Neural cell (in vitro differentiated cells): Measurements from ENCODE around the gene CENPV. TPM values are rescaled to one million over a fixed set of nuclear protein-coding genes. Genes with fewer than 3 reads are reported as not detected.
"Not testable (repeated sequence)": the region's sequence is repeated elsewhere in the genome, so short reads cannot be mapped to it uniquely, and the experiment has no call there.

Experiments used
- H2AFZ ChIP-seq: fragments of 200-600, 300-800 bp; sonication (generic), shearing (Covaris generic); 2 replicates; pipeline ENCODE4 v1.6.0; 2014; ENCODE audit warnings: low read depth, mild to moderate bottlenecking, antibody characterized with exemption, low read length, moderate library complexity
- H3F3A ChIP-seq: fragments of 200-600 bp; shearing (Covaris generic); 2 replicates; pipeline ENCODE4 v1.6.1; 2016; ENCODE audit warnings: mild to moderate bottlenecking, moderate library complexity, mixed read lengths, antibody characterized with exemption, low read length; ENCODE audit not compliant: insufficient read depth, poor library complexity, severe bottlenecking
- H3K27ac ChIP-seq: fragments of 200-600, 300-800 bp; sonication (generic), shearing (Covaris generic); 2 replicates; pipeline ENCODE4 v1.5.1; 2014; ENCODE audit warnings: mild to moderate bottlenecking, low read length, moderate library complexity
- H3K27me3 ChIP-seq: fragments of 300-800, 200-600 bp; sonication (generic), shearing (Covaris generic); 2 replicates; pipeline ENCODE4 v1.6.0; 2014; ENCODE audit warnings: mild to moderate bottlenecking, low read depth, low read length, moderate library complexity; ENCODE audit not compliant: insufficient read depth
- H3K36me3 ChIP-seq: fragments of 300-800, 200-600 bp; sonication (generic), shearing (Covaris generic); 2 replicates; pipeline ENCODE4 v1.5.1; 2014; ENCODE audit warnings: mild to moderate bottlenecking, antibody characterized with exemption, low read length, moderate library complexity; ENCODE audit not compliant: insufficient read depth
- H3K4me2 ChIP-seq: fragments of 300-800, 200-600 bp; sonication (generic), shearing (Covaris generic); 2 replicates; pipeline ENCODE4 v1.6.0; 2014; ENCODE audit warnings: mild to moderate bottlenecking, low read length
- H3K4me3 ChIP-seq: fragments of 300-800, 200-600 bp; sonication (generic), shearing (Covaris generic); 2 replicates; pipeline ENCODE4 v1.5.1; 2014; ENCODE audit warnings: mild to moderate bottlenecking, low read length, moderate library complexity
- H3K79me2 ChIP-seq: fragments of 200-600 bp; shearing (Covaris generic); replicated peaks from 2 replicates; pipeline ENCODE4 v1.6.0; 2014; ENCODE audit warnings: mild to moderate bottlenecking, low read length, moderate library complexity; ENCODE audit not compliant: insufficient read depth
- H3K9ac ChIP-seq: fragments of 300-800, 200-600 bp; sonication (generic), shearing (Covaris generic); 2 replicates; pipeline ENCODE4 v1.6.1; 2016; ENCODE audit warnings: mild to moderate bottlenecking, low read length, mixed read lengths
- H3K9me2 ChIP-seq: fragments of 200-600 bp; shearing (Covaris generic); 2 replicates; pipeline ENCODE4 v1.6.1; 2016; ENCODE audit warnings: mild to moderate bottlenecking, low read length, mixed read lengths; ENCODE audit not compliant: insufficient read depth
- H3K9me3 ChIP-seq: fragments of 200-600, 300-800 bp; sonication (generic), shearing (Covaris generic); 2 replicates; pipeline ENCODE4 v1.6.1; 2016; ENCODE audit warnings: mild to moderate bottlenecking, mixed run types, low read length, moderate library complexity, mixed read lengths
- H4K20me1 ChIP-seq: fragments of 200-600 bp; shearing (Covaris generic); 2 replicates; pipeline ENCODE4 v1.6.1; 2016; ENCODE audit warnings: mild to moderate bottlenecking, mixed run types; ENCODE audit not compliant: insufficient read depth
- CTCF ChIP-seq: fragments of 450-650 bp; IDR thresholded peaks from 2 replicates; pipeline ENCODE4 v1.5.1; 2014; ENCODE audit warnings: antibody characterized with exemption, mild to moderate bottlenecking, moderate library complexity; ENCODE audit not compliant: poor library complexity, severe bottlenecking
- EP300 ChIP-seq: fragments of 450-650 bp; conservative IDR thresholded peaks from 2 replicates; pipeline ENCODE4 v1.6.1; 2014; ENCODE audit warnings: antibody characterized with exemption, mild to moderate bottlenecking, moderate library complexity; ENCODE audit not compliant: poor library complexity, severe bottlenecking
- EZH2 ChIP-seq: fragments of 200-600, 300-800 bp; shearing (Covaris generic), sonication (generic); IDR thresholded peaks from 2 replicates; pipeline ENCODE4 v1.6.1; 2014; ENCODE audit warnings: antibody characterized with exemption, low read length, borderline replicate concordance, mild to moderate bottlenecking; ENCODE audit not compliant: insufficient read depth, poor library complexity, severe bottlenecking
- MXI1 ChIP-seq: fragments of 450-650 bp; conservative IDR thresholded peaks from 2 replicates; pipeline ENCODE4 v1.6.1; 2014; ENCODE audit warnings: antibody characterized with exemption, mild to moderate bottlenecking; ENCODE audit not compliant: poor library complexity, severe bottlenecking
- POLR2AphosphoS5 ChIP-seq: IDR thresholded peaks from 2 replicates; pipeline ENCODE4 v1.6.1; 2012
- RAD21 ChIP-seq: fragments of 450-650 bp; conservative IDR thresholded peaks from 2 replicates; pipeline ENCODE4 v1.6.1; 2014; ENCODE audit warnings: antibody characterized with exemption, mild to moderate bottlenecking, moderate library complexity
- REST ChIP-seq: IDR thresholded peaks from 2 replicates; pipeline ENCODE4 v1.6.1; 2012; ENCODE audit warnings: borderline replicate concordance
- SMC3 ChIP-seq: fragments of 450-650 bp; conservative IDR thresholded peaks from 2 replicates; pipeline ENCODE4 v1.6.1; 2014; ENCODE audit warnings: antibody characterized with exemption, mild to moderate bottlenecking, moderate library complexity; ENCODE audit not compliant: poor library complexity
- TAF1 ChIP-seq: IDR thresholded peaks from 2 replicates; pipeline ENCODE4 v1.6.1; 2012; ENCODE audit warnings: low read depth
- polyA plus RNA-seq: library from polyadenylated mRNA; depleted of rRNA; stranded (reverse); fragments of >200 nt; gene quantifications from 2 replicates; pipeline ENCODE4 v1.2.3, GENCODE V29; 2014

Gene CENPV
- polyA plus RNA-seq, 1 donor from 2014 or later = 291 TPM

- Histone ChIP-seq H3K9ac (no peak overlapping the region), H3K9me3 (no peaks in the 10 kb centered on the region), H3K27ac (no peak overlapping the region), H3K9me2 (no peaks in the 10 kb centered on the region), H3K4me3 (no peak overlapping the region), H3K79me2 (no peaks in the 10 kb centered on the region), H2AFZ (no peak overlapping the region), H3K27me3 (no peaks in the 10 kb centered on the region), H3K4me2 (no peak overlapping the region), H4K20me1 (no peaks in the 10 kb centered on the region), H3F3A (no peaks in the 10 kb centered on the region), H3K36me3 (no peaks in the 10 kb centered on the region)
- TF ChIP-seq TAF1 = no peak
- no peak for TF ChIP-seq RAD21
- TF ChIP-seq SMC3 = no peak
- TF ChIP-seq MXI1 = no peak
- no peak for TF ChIP-seq EP300
- TF ChIP-seq CTCF = no peak
- TF ChIP-seq EZH2 = no peak
- TF ChIP-seq REST = no peak
- no peak for TF ChIP-seq POLR2AphosphoS5
These were observed 39.9 kb downstream of the CENPV start for GRCh38 chr17:16313139-16314090.

DNA sequence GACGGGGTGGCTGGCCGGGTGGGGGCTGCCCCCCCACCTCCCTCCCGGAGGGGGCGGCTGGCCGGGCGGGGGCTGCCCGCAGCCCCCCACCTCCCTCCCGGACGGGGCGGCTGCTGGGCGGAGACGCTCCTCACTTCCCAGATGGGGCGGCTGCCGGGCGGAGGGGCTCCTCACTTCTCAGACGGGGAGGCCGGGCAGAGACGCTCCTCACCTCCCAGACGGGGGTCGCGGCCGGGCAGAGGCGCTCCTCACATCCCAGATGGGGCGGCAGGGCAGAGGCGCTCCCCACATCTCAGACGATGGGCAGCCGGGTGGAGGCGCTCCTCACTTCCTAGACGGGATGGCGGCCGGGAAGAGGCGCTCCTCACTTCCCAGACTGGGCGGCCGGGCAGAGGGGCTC is 41.2 kb downstream of the CENPV start:
- not testable (repeated sequence) for H3K36me3 ChIP-seq, H3K4me2 ChIP-seq, H3K27ac ChIP-seq, H3K27me3 ChIP-seq, H3K4me3 ChIP-seq, H3F3A ChIP-seq, H2AFZ ChIP-seq, H3K9me3 ChIP-seq, H3K9ac ChIP-seq, H4K20me1 ChIP-seq, H3K79me2 ChIP-seq, H3K9me2 ChIP-seq
